Keratinocyte (primary cell): Measurements from ENCODE around the gene PPP6R1. TPM values are rescaled to one million over a fixed set of nuclear protein-coding genes. Genes with fewer than 3 reads are reported as not detected.

Experiments
- DNase-seq: peaks from one replicate; pipeline ENCODE4 v3.0.0-alpha.2; 2011; ENCODE audit warnings: low read depth, missing footprints, low spot score
- FAIRE-seq: peaks from 2 replicates; lab custom pipeline; 2011; peaks lifted over from hg19 to GRCh38; lab: Jason Lieb, UNC
- H2AFZ ChIP-seq: 2 replicates; pipeline ENCODE4 v1.6.0; 2012; ENCODE audit warnings: low read length, control low read depth, inconsistent platforms; ENCODE audit not compliant: control insufficient read depth
- H3K27ac ChIP-seq: 2 replicates; pipeline ENCODE4 v1.5.1; 2011; ENCODE audit warnings: low read length; ENCODE audit not compliant: control insufficient read depth, insufficient read depth
- H3K27me3 ChIP-seq: 3 replicates; pipeline ENCODE4 v1.6.0; 2011; ENCODE audit warnings: low read length; ENCODE audit not compliant: control insufficient read depth, insufficient read depth; ENCODE audit errors: extremely low read depth
- H3K36me3 ChIP-seq, 2 experiments: 2 replicates in 1 of 2; 3 replicates in 1 of 2; pipeline ENCODE4 v1.5.1; 2011; ENCODE audit warnings: low read length in 2 of 2, mild to moderate bottlenecking in 1 of 2; ENCODE audit not compliant: control insufficient read depth in 2 of 2, insufficient read depth in 2 of 2; ENCODE audit errors: extremely low read depth in 1 of 2
- H3K4me1 ChIP-seq: 3 replicates; pipeline ENCODE4 v1.5.1; 2011; ENCODE audit warnings: low read length; ENCODE audit not compliant: control insufficient read depth, insufficient read depth; ENCODE audit errors: extremely low read depth
- H3K4me2 ChIP-seq: 3 replicates; pipeline ENCODE4 v1.6.0; 2011; ENCODE audit warnings: low read depth, low read length; ENCODE audit not compliant: control insufficient read depth, insufficient read depth; ENCODE audit errors: extremely low read depth
- H3K4me3 ChIP-seq, 3 experiments: fragments of 200-600 bp in 1 of 3; sonication (generic) in 1 of 3; 2 replicates in 2 of 3; 3 replicates in 1 of 3; pipeline ENCODE4 v1.5.1; 2011 to 2016; ENCODE audit warnings: low read length in 3 of 3, mild to moderate bottlenecking in 3 of 3, control low read depth in 2 of 3, inconsistent platforms in 1 of 3, low read depth in 1 of 3, mixed read lengths in 1 of 3, mixed run types in 1 of 3, moderate library complexity in 1 of 3; ENCODE audit not compliant: control insufficient read depth in 2 of 3, insufficient read depth in 2 of 3; ENCODE audit errors: extremely low read depth in 1 of 3
- H3K79me2 ChIP-seq: 2 replicates; pipeline ENCODE4 v1.6.0; 2012; ENCODE audit warnings: low read length; ENCODE audit not compliant: control insufficient read depth, insufficient read depth
- H3K9ac ChIP-seq: 3 replicates; pipeline ENCODE4 v1.6.0; 2011; ENCODE audit warnings: low read length; ENCODE audit not compliant: control insufficient read depth, insufficient read depth; ENCODE audit errors: extremely low read depth
- H3K9me1 ChIP-seq: 3 replicates; pipeline ENCODE4 v1.6.0; 2011; ENCODE audit warnings: low read length; ENCODE audit not compliant: control insufficient read depth, insufficient read depth; ENCODE audit errors: extremely low read depth
- H3K9me3 ChIP-seq: 2 replicates; pipeline ENCODE4 v1.5.1; 2012; ENCODE audit warnings: low read depth, low read length; ENCODE audit not compliant: control insufficient read depth
- H4K20me1 ChIP-seq: 3 replicates; pipeline ENCODE4 v1.6.0; 2011; ENCODE audit warnings: low read length; ENCODE audit not compliant: control insufficient read depth, insufficient read depth; ENCODE audit errors: extremely low read depth
- CTCF ChIP-seq, 3 experiments: IDR thresholded peaks in 1 of 3; conservative IDR thresholded peaks in 1 of 3; optimal IDR thresholded peaks in 1 of 3; 2 replicates in 2 of 3; 3 replicates in 1 of 3; pipeline versions ENCODE3 to v1.5.1; 2011; ENCODE audit warnings: low read length in 3 of 3, mild to moderate bottlenecking in 3 of 3, moderate library complexity in 2 of 3, control low read depth in 1 of 3, inconsistent platforms in 1 of 3; ENCODE audit not compliant: insufficient read depth in 2 of 3; ENCODE audit errors: extremely low read depth in 1 of 3
- EZH2 ChIP-seq: IDR thresholded peaks from one replicate; pipeline ENCODE4 v1.6.1; 2012; ENCODE audit warnings: inconsistent platforms, mild to moderate bottlenecking, low read length, moderate library complexity
- dilution Hi-C: fragments of 300-500 bp; cut with MboI; formaldehyde crosslinking; loops from one replicate; pipeline ENCODE4 v1.7.0; 2020; ENCODE audit warnings: low sequenced_read_pairs; ENCODE audit not compliant: extremely low pct_ligation_motif_present
- polyA plus RNA-seq, 5 experiments: library from polyadenylated mRNA; depleted of rRNA in 3 of 5; stranded (reverse) in 3 of 5; stranded (forward) in 1 of 5; unstranded in 1 of 5; fragments of >200 nt; gene quantifications; 1 replicate in 1 of 5; 2 replicates in 3 of 5; 3 replicates in 1 of 5; pipeline versions ENCODE4 v1.2.1 to v1.2.3, GENCODE V29; 2011 to 2012; ENCODE audit warnings: missing spikeins in 2 of 5, low read depth in 1 of 5, low replicate concordance in 1 of 5

The PPP6R1 gene
- polyA plus RNA-seq, 1 donor (not counting 4 experiments of a cell fraction or from before 2014, with no cell fraction given): 26.7 TPM

GRCh38 chr19:55228015-55228391 lies 30.8 kb downstream of the PPP6R1 start:
- H3K27me3 ChIP-seq: no peaks in the 10 kb centered on the region
- no peak for DNase-seq
- TF ChIP-seq CTCF (optimal IDR thresholded peaks at IDR 0.05 in 1 of 3, IDR thresholded peaks at IDR 0.05 in 1 of 3, conservative IDR thresholded peaks at IDR 0.05 in 1 of 3; ENCODE audit: extremely low read depth in 1 of 3, insufficient read depth in 2 of 3, low read length in 3 of 3): no peak
- TF ChIP-seq EZH2: no peak
- dilution Hi-C loops: no loop called here
- no peak overlapping the region for H3K27ac ChIP-seq
- H3K9me3 ChIP-seq: no peaks in the 10 kb centered on the region
- no peaks in the 10 kb centered on the region for H3K9me1 ChIP-seq
- H3K36me3 ChIP-seq: peaks cover 23 to 30% of the 10 kb centered on the region in 2 experiments
- H4K20me1 ChIP-seq: no peaks in the 10 kb centered on the region
- no peak overlapping the region for H3K4me3 ChIP-seq
- no peak for FAIRE-seq
- H3K79me2 ChIP-seq: no peaks in the 10 kb centered on the region
- H3K9ac ChIP-seq: no peak overlapping the region
- H3K4me1 ChIP-seq: no peaks in the 10 kb centered on the region
- no peak overlapping the region for H3K4me2 ChIP-seq
- no peak overlapping the region for H2AFZ ChIP-seq

GRCh38 chr19:55227241-55228014 lies 31.4 kb downstream of the PPP6R1 start:
- DNase-seq (no peak), FAIRE-seq (no peak)
- Histone ChIP-seq H3K9me3 (no peaks in the 10 kb centered on the region), H3K4me3 (no peak overlapping the region), H3K27ac (no peak overlapping the region), H3K4me2 (no peak overlapping the region), H3K79me2 (no peaks in the 10 kb centered on the region), H4K20me1 (no peaks in the 10 kb centered on the region), H2AFZ (no peak overlapping the region), H3K36me3 (peaks cover 17 to 26% of the 10 kb centered on the region in 2 experiments), H3K9me1 (no peaks in the 10 kb centered on the region), H3K9ac (no peak overlapping the region), H3K27me3 (no peaks in the 10 kb centered on the region), H3K4me1 (no peaks in the 10 kb centered on the region)
- no peak for TF ChIP-seq CTCF (optimal IDR thresholded peaks at IDR 0.05 in 1 of 3, IDR thresholded peaks at IDR 0.05 in 1 of 3, conservative IDR thresholded peaks at IDR 0.05 in 1 of 3; ENCODE audit: extremely low read depth in 1 of 3, insufficient read depth in 2 of 3, low read length in 3 of 3)
- TF ChIP-seq EZH2: no peak
- dilution Hi-C loops: no loop called here
